Measurements from ENCODE around the gene KIF1C. TPM values are rescaled to one million over a fixed set of nuclear protein-coding genes. Genes with fewer than 3 reads are reported as not detected.

The KIF1C gene
- total and polyA plus RNA-seq, 4 donors: 10.4 to 62.2 (median 36.8) TPM

DNA sequence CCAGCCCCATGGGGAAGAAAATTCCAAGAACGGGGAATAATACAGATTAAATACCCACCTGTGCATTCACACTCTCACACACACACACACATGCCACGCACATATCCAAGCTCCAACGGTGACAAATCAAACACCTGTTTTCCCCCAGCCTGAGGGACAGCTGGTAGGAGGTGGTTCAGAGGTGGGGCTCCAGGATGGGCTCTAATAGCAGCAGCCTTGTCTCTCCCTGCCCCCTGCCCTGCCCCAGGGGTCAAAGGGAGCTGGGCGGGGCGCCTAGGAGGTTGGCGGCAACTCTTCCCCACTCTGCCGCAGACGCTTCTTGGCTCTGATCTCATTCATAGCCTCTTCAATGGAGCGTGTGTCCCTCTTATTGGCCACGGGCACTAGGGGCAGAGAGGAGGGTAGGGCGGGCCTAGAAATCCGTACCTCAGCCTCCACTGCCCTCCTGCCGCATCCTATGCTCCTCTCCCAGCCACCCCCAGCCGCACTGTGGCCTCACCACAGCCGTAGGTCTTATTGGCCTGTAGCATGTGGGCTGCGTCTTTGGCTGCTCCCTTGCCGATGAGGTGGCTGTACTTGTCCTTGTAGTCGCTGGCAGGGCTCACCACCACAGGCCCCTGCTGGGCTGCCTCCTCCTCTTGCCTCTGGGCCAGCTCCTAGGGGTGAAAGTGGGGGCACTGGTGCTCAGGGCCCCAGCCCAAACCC is 38.3 kb upstream of the KIF1C start:
- H3K9ac ChIP-seq (ENCODE audit: low read depth in 1 of 2, low read length in 2 of 2): no peak overlapping the region
- WGBS: 82% methylated on average over 18 of the region's 18 CpGs
- TF ChIP-seq GABPA (IDR thresholded peaks at IDR 0.05 in 1 of 2, conservative IDR thresholded peaks at IDR 0.05 in 1 of 2) (no peak), HNF4A (conservative IDR thresholded peaks at IDR 0.05) (no peak), FOXA1 (IDR thresholded peaks at IDR 0.05) (no peak), NR2F2 (IDR thresholded peaks at IDR 0.05) (no peak), TAF1 (conservative IDR thresholded peaks at IDR 0.05) (no peak), RXRA (IDR thresholded peaks at IDR 0.05) (no peak), JUND (IDR thresholded peaks at IDR 0.05) (no peak), FOXA2 (IDR thresholded peaks at IDR 0.05) (no peak), SP1 (IDR thresholded peaks at IDR 0.05) (no peak), EGR1 (IDR thresholded peaks at IDR 0.05; ENCODE audit: low read depth in 2 of 2) (no peak)
- TF ChIP-seq, protein P1, sequence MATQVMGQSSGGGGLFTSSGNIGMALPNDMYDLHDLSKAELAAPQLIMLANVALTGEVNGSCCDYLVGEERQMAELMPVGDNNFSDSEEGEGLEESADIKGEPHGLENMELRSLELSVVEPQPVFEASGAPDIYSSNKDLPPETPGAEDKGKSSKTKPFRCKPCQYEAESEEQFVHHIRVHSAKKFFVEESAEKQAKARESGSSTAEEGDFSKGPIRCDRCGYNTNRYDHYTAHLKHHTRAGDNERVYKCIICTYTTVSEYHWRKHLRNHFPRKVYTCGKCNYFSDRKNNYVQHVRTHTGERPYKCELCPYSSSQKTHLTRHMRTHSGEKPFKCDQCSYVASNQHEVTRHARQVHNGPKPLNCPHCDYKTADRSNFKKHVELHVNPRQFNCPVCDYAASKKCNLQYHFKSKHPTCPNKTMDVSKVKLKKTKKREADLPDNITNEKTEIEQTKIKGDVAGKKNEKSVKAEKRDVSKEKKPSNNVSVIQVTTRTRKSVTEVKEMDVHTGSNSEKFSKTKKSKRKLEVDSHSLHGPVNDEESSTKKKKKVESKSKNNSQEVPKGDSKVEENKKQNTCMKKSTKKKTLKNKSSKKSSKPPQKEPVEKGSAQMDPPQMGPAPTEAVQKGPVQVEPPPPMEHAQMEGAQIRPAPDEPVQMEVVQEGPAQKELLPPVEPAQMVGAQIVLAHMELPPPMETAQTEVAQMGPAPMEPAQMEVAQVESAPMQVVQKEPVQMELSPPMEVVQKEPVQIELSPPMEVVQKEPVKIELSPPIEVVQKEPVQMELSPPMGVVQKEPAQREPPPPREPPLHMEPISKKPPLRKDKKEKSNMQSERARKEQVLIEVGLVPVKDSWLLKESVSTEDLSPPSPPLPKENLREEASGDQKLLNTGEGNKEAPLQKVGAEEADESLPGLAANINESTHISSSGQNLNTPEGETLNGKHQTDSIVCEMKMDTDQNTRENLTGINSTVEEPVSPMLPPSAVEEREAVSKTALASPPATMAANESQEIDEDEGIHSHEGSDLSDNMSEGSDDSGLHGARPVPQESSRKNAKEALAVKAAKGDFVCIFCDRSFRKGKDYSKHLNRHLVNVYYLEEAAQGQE (IDR thresholded peaks at IDR 0.05): no peak
- TF ChIP-seq, protein P2, sequence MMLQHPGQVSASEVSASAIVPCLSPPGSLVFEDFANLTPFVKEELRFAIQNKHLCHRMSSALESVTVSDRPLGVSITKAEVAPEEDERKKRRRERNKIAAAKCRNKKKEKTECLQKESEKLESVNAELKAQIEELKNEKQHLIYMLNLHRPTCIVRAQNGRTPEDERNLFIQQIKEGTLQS (IDR thresholded peaks at IDR 0.05): no peak
- TF ChIP-seq, protein P3, sequence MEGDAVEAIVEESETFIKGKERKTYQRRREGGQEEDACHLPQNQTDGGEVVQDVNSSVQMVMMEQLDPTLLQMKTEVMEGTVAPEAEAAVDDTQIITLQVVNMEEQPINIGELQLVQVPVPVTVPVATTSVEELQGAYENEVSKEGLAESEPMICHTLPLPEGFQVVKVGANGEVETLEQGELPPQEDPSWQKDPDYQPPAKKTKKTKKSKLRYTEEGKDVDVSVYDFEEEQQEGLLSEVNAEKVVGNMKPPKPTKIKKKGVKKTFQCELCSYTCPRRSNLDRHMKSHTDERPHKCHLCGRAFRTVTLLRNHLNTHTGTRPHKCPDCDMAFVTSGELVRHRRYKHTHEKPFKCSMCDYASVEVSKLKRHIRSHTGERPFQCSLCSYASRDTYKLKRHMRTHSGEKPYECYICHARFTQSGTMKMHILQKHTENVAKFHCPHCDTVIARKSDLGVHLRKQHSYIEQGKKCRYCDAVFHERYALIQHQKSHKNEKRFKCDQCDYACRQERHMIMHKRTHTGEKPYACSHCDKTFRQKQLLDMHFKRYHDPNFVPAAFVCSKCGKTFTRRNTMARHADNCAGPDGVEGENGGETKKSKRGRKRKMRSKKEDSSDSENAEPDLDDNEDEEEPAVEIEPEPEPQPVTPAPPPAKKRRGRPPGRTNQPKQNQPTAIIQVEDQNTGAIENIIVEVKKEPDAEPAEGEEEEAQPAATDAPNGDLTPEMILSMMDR (IDR thresholded peaks at IDR 0.05; ENCODE audit: low read depth, low read length, missing input control): no peak
- TF ChIP-seq, protein P4, sequence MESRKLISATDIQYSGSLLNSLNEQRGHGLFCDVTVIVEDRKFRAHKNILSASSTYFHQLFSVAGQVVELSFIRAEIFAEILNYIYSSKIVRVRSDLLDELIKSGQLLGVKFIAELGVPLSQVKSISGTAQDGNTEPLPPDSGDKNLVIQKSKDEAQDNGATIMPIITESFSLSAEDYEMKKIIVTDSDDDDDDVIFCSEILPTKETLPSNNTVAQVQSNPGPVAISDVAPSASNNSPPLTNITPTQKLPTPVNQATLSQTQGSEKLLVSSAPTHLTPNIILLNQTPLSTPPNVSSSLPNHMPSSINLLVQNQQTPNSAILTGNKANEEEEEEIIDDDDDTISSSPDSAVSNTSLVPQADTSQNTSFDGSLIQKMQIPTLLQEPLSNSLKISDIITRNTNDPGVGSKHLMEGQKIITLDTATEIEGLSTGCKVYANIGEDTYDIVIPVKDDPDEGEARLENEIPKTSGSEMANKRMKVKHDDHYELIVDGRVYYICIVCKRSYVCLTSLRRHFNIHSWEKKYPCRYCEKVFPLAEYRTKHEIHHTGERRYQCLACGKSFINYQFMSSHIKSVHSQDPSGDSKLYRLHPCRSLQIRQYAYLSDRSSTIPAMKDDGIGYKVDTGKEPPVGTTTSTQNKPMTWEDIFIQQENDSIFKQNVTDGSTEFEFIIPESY (IDR thresholded peaks at IDR 0.05): no peak
- TF ChIP-seq, protein P5, sequence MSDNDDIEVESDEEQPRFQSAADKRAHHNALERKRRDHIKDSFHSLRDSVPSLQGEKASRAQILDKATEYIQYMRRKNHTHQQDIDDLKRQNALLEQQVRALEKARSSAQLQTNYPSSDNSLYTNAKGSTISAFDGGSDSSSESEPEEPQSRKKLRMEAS (IDR thresholded peaks at IDR 0.05): no peak
- H3K27me3 ChIP-seq (ENCODE audit: control insufficient read depth in 4 of 4, insufficient read depth in 4 of 4, low read length in 3 of 4): no peaks in the 10 kb centered on the region
- H3K36me3 ChIP-seq (ENCODE audit: control insufficient read depth in 4 of 4, insufficient read depth in 3 of 4, low read depth in 1 of 4, low read length in 3 of 4): peaks cover 0 to 7% (median 4%) of the 10 kb centered on the region in 4 donors
- peaks cover 4 to 50% (median 37%) of the 10 kb centered on the region in 4 donors for H3K4me1 ChIP-seq (ENCODE audit: control insufficient read depth in 4 of 4, insufficient read depth in 4 of 4, low read length in 3 of 4)
- no peaks in the 10 kb centered on the region for H3K9me3 ChIP-seq (ENCODE audit: control insufficient read depth in 4 of 4, low read length in 3 of 4)
- no peak overlapping the region for H3K27ac ChIP-seq (ENCODE audit: low read depth in 1 of 2, low read length in 2 of 2)
- H3K4me3 ChIP-seq (ENCODE audit: low read depth in 1 of 3, low read length in 3 of 3): no peak overlapping the region
- DNase-seq (ENCODE audit: low spot score): no peak
